Head of caudate nucleus (tissue), 42 donors: ENCODE measurements around the gene NT5C2.
"Not testable (repeated sequence)": the region's sequence is repeated elsewhere in the genome, so short reads cannot be mapped to it uniquely, and the experiment has no call there.

Source experiments
- DNase-seq, 42 donors: peaks; one replicate each; pipeline versions ENCODE4 v3.0.0 to v3.0.0-alpha.2; 2020 to 2021; ENCODE audit warnings: mixed read lengths in 7 of 42
- intact Hi-C: fragments of 100-400 bp; cut with DNase I; formaldehyde crosslinking; loops from one replicate; pipeline ENCODE4 v1.15.0; 2022

Gene NT5C2

DNA sequence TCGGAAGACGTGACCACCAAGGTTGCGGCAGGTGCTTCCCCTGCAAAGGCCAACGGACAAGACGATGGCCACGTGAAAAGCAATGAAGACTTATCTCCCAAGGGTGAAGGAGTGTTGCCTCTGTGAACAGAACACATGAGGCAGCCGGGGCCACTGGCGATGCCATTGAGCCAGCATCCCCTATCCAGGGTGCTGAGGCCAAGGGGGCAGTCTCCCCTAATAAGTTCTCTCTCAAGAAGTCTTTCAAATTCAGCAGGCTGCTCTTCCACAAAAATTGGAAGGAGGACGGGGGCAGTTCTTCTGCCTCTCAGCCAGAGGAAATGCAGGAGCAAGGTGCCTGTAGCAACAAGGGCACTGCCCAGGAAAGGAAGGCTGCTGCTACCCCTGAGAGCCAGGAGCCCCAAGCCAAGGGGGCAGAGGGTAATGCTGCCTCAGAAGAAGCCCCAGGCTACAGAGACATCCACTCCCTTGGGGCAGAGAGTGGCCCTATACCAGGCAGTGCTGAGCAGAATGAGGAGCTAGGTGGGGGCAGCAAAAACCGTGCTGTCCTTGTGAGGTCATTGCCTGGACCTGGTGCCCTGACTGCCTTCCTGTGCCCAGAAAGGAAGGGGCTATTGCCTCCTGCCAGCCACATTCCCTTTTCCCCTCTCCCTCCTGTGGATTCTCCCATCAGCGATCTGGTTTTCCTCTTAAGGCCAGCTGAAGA lies 17.3 kb downstream of the NT5C2 start:
- intact Hi-C loops: no loop called here
- DNase-seq: no peak

DNA sequence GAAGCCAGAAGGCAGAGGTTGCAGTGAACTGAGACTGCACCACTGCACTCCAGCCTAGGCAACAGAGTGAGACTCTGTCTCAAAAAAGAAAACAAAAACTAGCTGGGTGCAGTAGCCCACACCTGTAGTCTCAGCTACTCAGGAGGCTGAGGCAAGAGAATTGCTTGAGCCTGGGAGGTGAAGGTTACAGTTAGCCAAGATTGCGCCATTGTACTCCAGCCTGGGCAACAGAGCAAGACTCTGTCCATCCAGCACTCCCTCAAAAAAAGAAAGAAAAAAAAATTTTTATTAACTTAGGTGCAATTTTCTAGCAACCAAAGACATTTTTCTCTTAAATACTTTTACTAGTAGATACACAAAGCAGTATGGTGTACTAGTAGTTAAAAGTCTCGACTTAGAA lies 18.7 kb downstream of the NT5C2 start:
- DNase-seq, intact Hi-C loops: not testable (repeated sequence)

DNA sequence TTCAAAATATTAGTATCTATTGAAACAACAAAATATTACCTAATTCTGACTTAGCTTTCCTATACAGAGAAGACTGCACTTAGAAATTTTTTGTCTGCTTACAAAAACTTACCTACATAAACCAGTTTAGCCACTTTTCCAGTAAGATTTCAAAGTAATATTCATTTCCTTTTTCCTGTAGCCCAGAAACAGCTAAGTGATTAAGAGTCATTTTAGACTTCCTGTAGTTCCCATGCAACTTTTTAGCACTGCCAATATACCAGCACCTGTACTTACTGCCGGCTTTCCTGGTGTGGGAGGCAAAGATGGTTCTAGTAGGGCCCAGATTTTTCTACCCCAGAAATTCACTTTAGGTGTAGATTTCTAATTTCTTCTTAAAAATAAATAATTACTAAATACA lies 21.8 kb downstream of the NT5C2 start:
- DNase-seq: no peak
- intact Hi-C loops: no loop called here

DNA sequence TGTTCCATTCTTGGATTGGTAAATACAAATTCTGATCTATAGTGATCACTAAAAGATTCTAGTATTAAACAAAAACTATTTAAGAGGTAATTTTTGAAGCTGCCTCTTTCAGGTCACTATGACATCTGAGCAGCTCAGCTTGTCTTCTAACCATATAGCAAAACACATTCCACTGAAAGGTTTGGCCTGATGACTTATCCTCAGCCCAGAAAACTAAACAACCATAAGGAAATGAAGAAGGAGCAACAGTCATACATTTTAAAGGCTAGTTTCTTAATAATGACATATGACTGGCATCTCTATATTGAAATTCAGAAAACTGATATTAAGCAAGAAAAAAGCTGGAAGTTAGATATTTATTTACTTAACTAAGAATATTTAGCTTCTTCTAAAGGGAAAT lies 24.6 kb downstream of the NT5C2 start:
- intact Hi-C loops: no loop called here
- DNase-seq: no peak

DNA sequence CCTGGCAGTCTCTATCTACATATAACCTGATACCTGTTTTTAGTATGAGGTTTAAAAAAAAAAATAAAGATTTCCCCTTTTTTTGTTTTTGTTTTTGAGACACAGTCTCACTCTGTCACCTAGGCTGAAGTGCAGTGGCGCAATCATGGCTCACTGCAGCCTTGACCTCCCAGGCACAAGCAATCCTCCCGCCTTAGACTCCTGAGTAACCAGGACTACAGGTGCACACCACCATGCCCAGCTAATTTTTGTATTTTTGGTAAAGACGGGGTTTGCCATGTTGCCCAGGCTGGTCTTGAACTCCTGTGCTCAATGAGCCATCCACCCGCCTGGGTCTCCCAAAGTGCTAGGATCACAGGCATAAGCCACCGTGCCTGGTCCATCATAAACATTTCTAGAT lies 25.5 kb downstream of the NT5C2 start:
- DNase-seq, intact Hi-C loops: not testable (repeated sequence)

DNA sequence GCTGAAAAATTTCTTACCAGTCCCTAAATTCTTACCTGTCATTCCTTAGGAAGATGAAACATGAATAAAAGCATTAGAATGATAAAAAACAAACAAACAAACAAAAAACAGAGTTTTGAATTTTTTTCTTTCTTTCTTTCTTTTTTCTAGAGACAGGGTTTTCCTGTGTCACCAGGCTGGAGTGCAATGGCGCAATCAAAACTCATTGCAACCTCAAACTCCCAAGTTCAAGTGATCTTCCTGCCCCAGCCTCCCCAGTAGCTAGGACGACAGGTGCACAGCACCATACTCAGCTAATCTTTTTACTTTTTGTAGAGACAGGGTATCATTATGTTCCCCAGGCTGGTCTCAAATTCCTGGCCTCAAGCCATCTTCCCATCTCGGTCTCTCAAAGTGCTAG lies 26.5 kb downstream of the NT5C2 start:
- no peak for DNase-seq
- intact Hi-C loops: no loop called here

DNA sequence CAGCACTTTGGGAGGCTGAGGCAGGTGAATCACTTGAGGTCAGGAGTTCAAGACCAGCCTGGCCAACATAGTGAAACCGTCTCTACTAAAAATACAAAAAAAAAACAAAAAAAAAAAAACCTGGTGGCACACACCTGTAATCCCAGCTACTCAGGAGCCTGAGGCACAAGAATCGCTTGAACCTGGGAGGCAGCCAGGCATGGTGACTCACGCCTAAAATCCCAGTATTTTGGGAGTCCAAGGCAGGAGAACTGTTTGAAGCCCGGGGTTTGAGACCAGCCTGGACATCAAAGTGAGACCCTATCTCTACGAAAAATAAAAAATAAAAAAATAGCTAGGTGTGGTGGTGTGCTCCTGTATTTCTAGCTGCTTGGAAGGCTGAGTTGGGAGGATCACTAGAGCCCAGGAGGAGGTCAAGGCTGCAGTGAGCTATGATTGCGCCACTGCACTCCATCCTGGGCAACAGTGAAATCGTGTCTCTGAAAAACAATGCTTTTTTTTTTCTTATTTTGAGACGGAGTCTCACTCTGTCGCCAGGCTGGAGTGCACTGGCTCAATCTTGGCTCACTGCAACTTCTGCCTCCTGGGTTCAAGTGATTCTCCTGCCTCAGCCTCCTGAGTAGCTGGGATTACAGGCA lies 29.2 kb downstream of the NT5C2 start:
- DNase-seq, intact Hi-C loops: not testable (repeated sequence)

DNA sequence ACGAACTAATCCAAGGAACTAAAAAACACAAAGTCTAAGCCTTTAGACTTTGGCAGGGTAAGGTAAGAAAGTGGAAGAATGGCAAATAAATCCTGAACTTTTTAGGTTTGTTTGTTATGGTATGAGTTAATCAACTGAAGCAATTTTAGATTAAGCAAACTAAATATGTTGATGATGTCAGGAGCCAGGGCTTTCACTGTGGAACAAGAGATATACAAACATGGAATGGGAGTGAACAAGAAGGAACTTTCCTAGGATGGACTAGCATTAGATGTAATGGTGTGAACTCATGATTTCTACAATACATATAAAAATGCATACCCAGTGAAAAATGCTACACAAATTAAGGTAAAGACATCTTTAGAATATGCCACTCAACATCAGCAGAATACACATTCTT lies 35.8 kb downstream of the NT5C2 start:
- no peak for DNase-seq
- intact Hi-C loops: no loop called here

DNA sequence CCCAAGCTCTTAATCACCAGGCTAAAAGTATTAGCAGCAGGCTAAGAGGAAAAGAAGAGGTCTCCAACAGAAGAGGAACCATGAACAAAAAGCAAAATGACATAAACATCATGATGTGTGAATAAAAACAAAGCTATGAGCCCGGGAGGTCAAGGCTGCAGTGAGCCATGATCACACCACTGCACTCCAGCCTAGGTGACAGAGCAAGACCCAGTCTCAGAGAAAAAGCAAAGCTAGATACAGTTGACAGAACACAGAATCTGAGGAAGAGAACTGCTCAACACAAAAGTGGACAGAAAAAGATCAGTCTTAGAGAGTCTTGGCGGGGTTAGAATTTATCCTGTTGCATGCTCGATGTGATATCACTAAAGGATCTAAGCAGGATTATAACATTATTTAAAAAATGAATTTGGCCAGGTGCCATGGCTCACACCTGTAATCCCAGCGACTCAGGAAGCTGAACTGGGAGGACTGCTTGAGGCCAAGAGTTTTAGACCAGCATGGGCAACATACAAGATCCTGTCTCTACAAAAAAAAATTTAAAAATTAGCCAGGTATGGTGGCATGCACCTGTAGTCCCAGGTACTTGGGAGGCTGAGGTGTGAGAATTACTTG lies 37.5 kb downstream of the NT5C2 start:
- intact Hi-C loops: no loop called here
- no peak for DNase-seq

DNA sequence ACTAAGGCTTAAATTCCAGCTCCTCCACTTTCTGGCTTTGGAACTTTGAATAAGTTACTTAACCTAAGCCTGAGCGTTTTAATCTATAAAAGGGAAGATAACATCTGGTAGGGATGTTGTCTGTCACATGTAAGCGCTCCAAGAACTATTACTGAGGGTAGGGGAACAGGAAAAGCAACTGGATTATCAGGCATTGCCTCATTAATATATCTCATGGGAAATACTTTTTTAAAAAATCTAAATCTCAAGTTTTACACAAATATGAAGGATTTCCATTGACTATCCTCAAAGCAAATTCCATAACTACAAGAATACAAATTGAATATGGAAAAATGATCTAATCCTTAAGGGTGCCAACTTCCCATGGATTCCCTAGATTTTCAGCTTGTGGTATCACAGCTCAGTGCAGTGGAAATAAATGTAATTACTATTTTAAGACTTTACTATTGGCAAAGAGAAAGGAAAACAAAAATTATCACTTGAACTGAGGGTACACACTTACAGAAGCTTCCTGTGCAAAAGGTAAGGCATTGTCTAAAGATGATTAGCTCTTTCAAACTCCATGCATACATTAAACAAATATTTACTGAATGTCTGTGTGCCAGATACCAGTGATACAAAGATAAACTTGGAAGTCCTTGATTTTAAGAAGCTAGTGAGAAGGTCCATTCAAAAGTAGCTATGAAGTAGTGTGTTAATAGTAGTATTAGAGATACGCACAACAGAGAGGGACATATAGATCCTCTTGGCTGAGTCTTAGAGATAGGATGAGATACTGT lies 38.4 kb downstream of the NT5C2 start:
- no peak for DNase-seq
- intact Hi-C loops: no loop called here

DNA sequence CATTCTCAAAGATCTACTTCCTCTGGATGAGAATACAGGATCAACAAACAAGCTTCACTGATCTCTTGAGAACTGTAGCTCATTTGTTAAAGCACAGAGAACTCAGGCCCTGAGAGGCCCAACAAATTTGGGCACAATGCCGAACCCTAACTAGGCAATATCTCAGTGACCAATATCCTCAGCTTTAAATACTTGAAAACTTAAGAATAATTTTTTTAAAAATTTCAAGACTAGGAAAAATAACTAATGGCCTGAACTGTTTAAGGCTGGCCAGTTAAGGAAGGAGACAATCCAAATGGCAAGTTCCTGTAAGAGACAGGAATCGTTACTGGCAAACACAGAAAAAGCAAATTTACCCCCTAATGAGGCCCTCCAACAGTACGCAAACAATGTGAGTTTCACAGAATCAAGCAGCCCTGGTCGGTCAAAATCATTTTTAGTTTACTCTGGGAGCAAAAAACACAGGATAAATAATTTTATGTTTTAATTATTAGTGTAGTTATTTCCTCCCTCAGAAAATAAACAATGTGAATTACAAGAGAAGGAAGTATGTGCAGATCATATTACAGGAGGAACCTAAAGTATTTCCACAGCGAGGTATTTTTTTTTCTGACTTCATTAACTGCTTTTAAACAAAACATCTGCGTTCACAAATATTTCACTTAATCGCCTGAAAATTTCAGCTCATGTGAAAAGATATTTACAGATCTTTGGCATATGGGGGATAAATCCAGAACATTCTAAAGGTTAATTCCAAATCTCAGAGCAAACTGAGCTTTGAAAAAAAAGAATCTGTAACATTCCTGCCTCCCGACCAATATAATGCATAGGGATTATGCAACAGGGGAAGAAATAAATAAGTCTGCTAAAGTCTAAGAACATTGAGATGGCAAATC lies 39.5 kb downstream of the NT5C2 start:
- peak in 32 of 42 donors; percentile 12 to 77 (median 44) for DNase-seq
- intact Hi-C loops: no loop called here

DNA sequence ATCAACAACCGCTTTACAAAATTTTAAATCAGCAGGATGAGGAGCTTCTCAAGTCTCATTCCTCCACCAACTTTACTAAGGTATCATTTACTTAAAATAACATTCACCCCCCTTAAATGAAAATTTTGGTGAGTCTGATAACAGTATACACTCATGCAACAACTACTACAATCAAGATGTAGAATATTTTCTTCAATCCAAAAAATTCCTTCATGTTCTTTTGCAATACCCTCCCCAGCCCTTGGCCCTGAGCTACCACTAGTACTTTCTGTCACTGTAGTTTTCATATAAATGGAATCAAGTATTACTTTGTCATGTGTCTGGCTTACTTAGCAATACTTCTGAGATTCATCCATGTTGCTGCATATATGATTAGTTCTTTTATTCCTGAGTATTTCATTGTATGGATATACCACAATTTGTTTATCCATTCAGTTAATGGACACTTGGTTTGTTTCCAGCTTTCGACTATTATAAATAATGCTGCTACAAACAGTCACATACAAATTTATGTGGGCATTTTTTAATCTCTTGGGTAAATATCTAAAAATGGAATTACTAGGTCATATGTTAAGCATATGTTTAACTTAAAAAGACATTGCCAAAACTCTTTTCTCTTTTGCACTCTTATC lies 43.0 kb downstream of the NT5C2 start:
- no peak for DNase-seq
- intact Hi-C loops: no loop called here

DNA sequence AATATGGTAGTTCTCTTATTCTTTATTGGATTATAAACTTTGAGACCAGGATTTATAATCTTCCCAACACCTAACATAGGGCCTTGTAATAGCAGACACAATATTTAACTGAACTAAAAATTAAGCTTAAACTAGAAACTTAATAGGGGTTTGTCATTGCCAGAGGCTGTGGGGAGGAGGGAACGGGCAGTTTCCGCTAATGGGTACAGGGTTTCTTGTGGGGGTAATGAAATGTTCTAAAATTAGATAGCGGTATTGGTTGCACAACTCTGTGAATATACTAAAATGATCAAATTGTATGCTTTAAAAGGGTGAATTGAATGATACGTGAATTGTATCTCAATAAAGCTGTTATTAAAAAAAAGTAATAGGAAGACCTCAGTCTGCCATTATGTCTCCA lies 45.4 kb downstream of the NT5C2 start:
- intact Hi-C loops: no loop called here
- DNase-seq: no peak

DNA sequence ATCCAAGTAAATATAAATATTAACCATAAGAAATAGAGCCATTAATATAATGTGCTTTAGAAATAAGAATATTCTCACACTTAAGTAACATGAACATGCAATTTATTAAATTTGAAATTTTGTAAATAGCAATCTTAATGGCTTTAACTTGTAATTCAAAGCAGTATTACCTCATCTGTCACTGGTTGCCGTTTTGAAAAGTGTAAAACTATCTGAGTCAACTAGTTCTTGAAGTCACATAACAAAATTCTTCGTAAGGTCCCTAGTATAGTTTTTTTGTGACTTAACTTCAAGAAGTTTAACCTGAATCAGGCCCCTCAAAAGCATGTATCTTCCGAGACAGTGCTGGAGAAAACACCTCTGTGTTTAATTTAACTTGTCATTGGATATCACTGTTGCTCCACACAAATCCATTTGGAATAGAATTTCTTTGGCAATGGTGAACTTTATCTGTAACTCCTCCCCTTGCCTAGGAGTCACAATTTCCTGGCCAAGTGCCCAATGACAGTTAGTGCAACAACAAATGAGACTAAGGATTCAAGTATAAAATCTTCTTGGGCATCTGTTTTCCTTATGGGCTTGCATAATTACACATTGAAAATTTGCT lies 47.1 kb downstream of the NT5C2 start:
- DNase-seq: peak in 1 of 42 donors; percentile 3
- intact Hi-C loops: no loop called here

DNA sequence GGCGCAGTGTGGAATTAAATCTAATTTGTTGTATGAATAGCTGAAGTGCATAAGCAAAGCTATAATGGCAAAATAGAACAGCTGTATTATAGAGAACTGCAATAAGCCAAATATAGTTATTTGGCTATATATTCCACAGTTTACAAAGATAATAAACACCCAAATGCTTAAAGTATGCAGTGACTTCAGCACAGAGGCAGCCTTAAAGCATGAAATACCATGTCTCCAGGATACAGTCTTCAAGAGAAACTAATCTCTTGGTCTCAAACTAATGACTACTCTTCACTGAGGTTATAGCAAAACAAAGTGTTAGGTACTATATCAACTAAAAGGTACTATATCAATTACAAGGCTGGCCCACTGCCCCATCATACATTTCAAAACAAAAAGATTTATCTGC lies 48.0 kb downstream of the NT5C2 start:
- intact Hi-C loops: no loop called here
- no peak for DNase-seq

DNA sequence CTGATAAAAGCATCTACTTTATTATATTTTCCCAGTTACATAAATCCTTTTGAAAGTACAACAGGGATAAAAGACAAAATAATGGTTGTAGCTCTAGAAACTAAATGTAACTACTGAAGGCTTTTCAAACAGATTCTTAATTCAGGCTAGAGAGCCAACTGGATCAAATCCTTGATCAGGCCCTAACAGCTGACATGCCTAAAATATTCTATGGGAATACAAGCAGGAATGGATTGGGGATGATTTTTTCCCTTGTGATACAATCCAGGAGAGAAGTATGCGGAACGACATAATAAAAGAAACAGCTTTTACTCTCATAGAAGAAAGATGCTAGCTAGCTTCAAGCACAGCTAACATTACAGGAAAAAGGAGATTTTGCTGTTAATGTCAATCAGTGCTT lies 49.0 kb downstream of the NT5C2 start:
- intact Hi-C loops: no loop called here
- DNase-seq: no peak

DNA sequence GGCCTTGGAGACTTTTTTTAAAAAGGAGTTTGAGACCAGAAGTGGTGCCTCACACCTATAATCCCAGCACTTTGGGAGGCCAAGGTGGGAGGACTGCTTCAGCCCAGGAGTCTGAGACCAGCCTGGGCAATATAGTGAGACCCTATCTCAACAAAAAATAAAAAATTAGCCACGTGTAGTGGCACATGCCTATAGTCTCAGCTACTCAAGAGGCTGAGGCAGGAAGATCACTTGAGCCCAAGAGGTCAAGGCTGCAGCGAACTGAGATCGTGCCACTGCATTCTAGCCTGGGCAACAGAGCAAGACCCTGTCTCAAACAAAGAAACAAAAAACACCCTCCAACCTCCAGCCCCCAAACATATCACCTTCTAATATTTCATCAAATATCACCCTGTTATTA lies 49.4 kb downstream of the NT5C2 start:
- DNase-seq, intact Hi-C loops: not testable (repeated sequence)

DNA sequence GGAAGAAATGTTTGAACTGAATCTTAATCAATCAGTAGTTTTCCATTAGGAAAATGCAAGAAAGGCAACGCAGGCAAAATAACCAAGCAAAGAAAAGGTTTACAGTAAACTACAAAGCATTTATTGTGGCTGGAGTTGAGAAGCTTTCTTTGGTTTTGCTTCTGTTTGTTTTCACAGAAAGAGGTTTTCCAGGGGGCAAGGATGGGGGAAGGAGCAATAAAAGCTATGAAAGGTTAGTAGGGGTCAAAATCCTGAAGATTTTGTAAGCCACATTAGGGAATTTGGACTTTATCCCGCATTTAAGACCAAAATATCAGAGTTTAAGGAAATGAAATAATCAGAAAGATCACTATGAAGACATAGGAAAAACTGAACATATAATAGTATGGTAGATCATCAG lies 51.1 kb downstream of the NT5C2 start:
- intact Hi-C loops: no loop called here
- no peak for DNase-seq
